HCT116 (cell line): ENCODE measurements around the gene LLGL2. TPM values are rescaled to one million over a fixed set of nuclear protein-coding genes. Genes with fewer than 3 reads are reported as not detected.

Experiments
- ATAC-seq: fragments of 200-7000 bp; cut with Tn5 transposase; 2 replicates; pipeline ENCODE4 v1.9.1; 2020; ENCODE audit warnings: mild to moderate bottlenecking, moderate library complexity
- BruUV-seq: library from RNA; stranded (reverse); fragments of 400-500 nt; replicated peaks from 2 replicates; lab custom pipeline; 2021; lab: Mats Ljungman, UMichigan
- CTCF ChIA-PET: fragments of 300-600 bp; sonication (Branson Sonifier 250); formaldehyde crosslinking; loops from one replicate; lab custom pipeline; 2021; ENCODE audit warnings: antibody characterized with exemption; lab: Charles Lee
- POLR2A ChIA-PET: fragments of 300-600, 350-600 bp; sonication (Branson Sonifier 250); formaldehyde crosslinking; loops from one replicate; lab custom pipeline; 2021; ENCODE audit warnings: antibody characterized with exemption; lab: Charles Lee
- RAD21 ChIA-PET, 2 experiments: fragments of 300-600 bp; sonication (Branson Sonifier 250); formaldehyde crosslinking; loops; one replicate each; lab custom pipeline; 2023; ENCODE audit warnings: low total read pairs in 2 of 2; ENCODE audit not compliant: uncharacterized antibody in 2 of 2, unreplicated experiment in 2 of 2, low non-redundant PET in 1 of 2; lab: Charles Lee
- DNase-seq: peaks from one replicate; pipeline ENCODE4 v3.0.0-alpha.2; 2010; ENCODE audit warnings: low read depth, low spot score
- H2AFZ ChIP-seq: fragments of 200-600 bp; shearing (Covaris generic), sonication (generic); 2 replicates; pipeline ENCODE4 v1.6.1; 2017; ENCODE audit warnings: low read depth, mixed run types, mixed read lengths, antibody characterized with exemption, low read length; ENCODE audit not compliant: poor library complexity, severe bottlenecking
- H3K27ac ChIP-seq: 2 replicates; pipeline ENCODE4 v1.5.1; 2012; ENCODE audit warnings: low read depth, low read length
- H3K27me3 ChIP-seq: fragments of 200-600 bp; sonication (generic); 2 replicates; pipeline ENCODE4 v1.6.1; 2016; ENCODE audit warnings: mixed run types, low read length, mixed read lengths; ENCODE audit not compliant: insufficient read depth
- H3K36me3 ChIP-seq, 2 experiments: fragments of 200-500 bp in 1 of 2; fragments of 200-600 bp in 1 of 2; sonication (Bioruptor generic) in 1 of 2; sonication (generic) in 1 of 2; 2 replicates each; pipeline versions ENCODE4 v1.5.1 to v1.6.1; 2014 to 2016; ENCODE audit warnings: low read length in 2 of 2, inconsistent platforms in 1 of 2, mixed read lengths in 1 of 2, mixed run types in 1 of 2; ENCODE audit not compliant: insufficient read depth in 2 of 2, control insufficient read depth in 1 of 2
- H3K4me1 ChIP-seq, 2 experiments: fragments of 200-600 bp in 1 of 2; sonication (generic) in 1 of 2; 2 replicates each; pipeline versions ENCODE4 v1.5.1 to v1.6.1; 2012 to 2017; ENCODE audit warnings: low read length in 2 of 2, inconsistent platforms in 1 of 2, mild to moderate bottlenecking in 1 of 2, mixed read lengths in 1 of 2, mixed run types in 1 of 2, moderate library complexity in 1 of 2; ENCODE audit not compliant: insufficient read depth in 2 of 2, control insufficient read depth in 1 of 2
- H3K4me2 ChIP-seq: fragments of 200-600 bp; sonication (generic); 2 replicates; pipeline ENCODE4 v1.6.1; 2017; ENCODE audit warnings: mixed run types, low read length, mixed read lengths
- H3K4me3 ChIP-seq, 2 experiments: fragments of 200-600 bp in 1 of 2; sonication (generic) in 1 of 2; replicated peaks in 1 of 2; 2 replicates each; pipeline ENCODE4 v1.5.1; 2011 to 2016; ENCODE audit warnings: low read length in 2 of 2, control low read depth in 1 of 2, low read depth in 1 of 2, mild to moderate bottlenecking in 1 of 2, mixed read lengths in 1 of 2, mixed run types in 1 of 2
- H3K79me2 ChIP-seq: fragments of 200-600 bp; sonication (generic); 2 replicates; pipeline ENCODE4 v1.6.1; 2017; ENCODE audit warnings: mild to moderate bottlenecking, mixed run types, low read length, moderate library complexity, mixed read lengths; ENCODE audit not compliant: insufficient read depth
- H3K9ac ChIP-seq: fragments of 200-600 bp; sonication (generic); 2 replicates; pipeline ENCODE4 v1.6.1; 2016; ENCODE audit warnings: low read length, mixed read lengths
- H3K9me2 ChIP-seq: fragments of 200-600 bp; sonication (generic), shearing (Covaris generic); 2 replicates; pipeline ENCODE4 v1.6.1; 2017; ENCODE audit warnings: mixed run types, mild to moderate bottlenecking, moderate library complexity; ENCODE audit not compliant: insufficient read depth
- H3K9me3 ChIP-seq, 2 experiments: fragments of 200-500 bp in 1 of 2; fragments of 200-600 bp in 1 of 2; sonication (Bioruptor generic) in 1 of 2; sonication (generic) in 1 of 2; 2 replicates each; pipeline ENCODE4 v1.6.1; 2014 to 2017; ENCODE audit warnings: low read length in 2 of 2, mixed read lengths in 2 of 2, inconsistent platforms in 1 of 2, low read depth in 1 of 2, mild to moderate bottlenecking in 1 of 2, mixed run types in 1 of 2, moderate library complexity in 1 of 2; ENCODE audit not compliant: control insufficient read depth in 1 of 2, insufficient read depth in 1 of 2
- H4K20me1 ChIP-seq: fragments of 200-600 bp; sonication (generic), shearing (Covaris generic); 2 replicates; pipeline ENCODE4 v1.6.1; 2017; ENCODE audit warnings: mixed run types, mild to moderate bottlenecking, moderate library complexity; ENCODE audit not compliant: insufficient read depth
- EZH2phosphoT487 ChIP-seq: fragments of 200-600 bp; IDR thresholded peaks from 2 replicates; pipeline ENCODE4 v1.6.1; 2018; ENCODE audit warnings: antibody characterized with exemption, borderline replicate concordance
- FOSL1 ChIP-seq: IDR thresholded peaks from 2 replicates; pipeline ENCODE4 v1.6.1; 2012; ENCODE audit warnings: low read depth
- JUND ChIP-seq: IDR thresholded peaks from 2 replicates; pipeline ENCODE4 v1.6.1; 2012
- POLR2A ChIP-seq: IDR thresholded peaks from 2 replicates; pipeline ENCODE4 v1.7.0; 2011; ENCODE audit warnings: borderline replicate concordance; ENCODE audit not compliant: insufficient read depth, insufficient read length; ENCODE audit errors: extremely low read depth
- SP1 ChIP-seq: IDR thresholded peaks from 2 replicates; pipeline ENCODE4 v1.6.1; 2012; ENCODE audit warnings: low read depth
- SRF ChIP-seq: IDR thresholded peaks from 2 replicates; pipeline ENCODE4 v1.6.1; 2012; ENCODE audit warnings: low read depth
- intact Hi-C: fragments of 100-400 bp; cut with micrococcal nuclease; formaldehyde crosslinking; loops from 2 replicates; pipeline ENCODE4 v1.10.0; 2022
- total RNA-seq: library from RNA; stranded (reverse); gene quantifications from one replicate; pipeline ENCODE4 v1.2.1, GENCODE V29; 2021; ENCODE audit not compliant: unreplicated experiment

Gene LLGL2
- total RNA-seq, 1 experiment from 2014 or later = 209 TPM

DNA sequence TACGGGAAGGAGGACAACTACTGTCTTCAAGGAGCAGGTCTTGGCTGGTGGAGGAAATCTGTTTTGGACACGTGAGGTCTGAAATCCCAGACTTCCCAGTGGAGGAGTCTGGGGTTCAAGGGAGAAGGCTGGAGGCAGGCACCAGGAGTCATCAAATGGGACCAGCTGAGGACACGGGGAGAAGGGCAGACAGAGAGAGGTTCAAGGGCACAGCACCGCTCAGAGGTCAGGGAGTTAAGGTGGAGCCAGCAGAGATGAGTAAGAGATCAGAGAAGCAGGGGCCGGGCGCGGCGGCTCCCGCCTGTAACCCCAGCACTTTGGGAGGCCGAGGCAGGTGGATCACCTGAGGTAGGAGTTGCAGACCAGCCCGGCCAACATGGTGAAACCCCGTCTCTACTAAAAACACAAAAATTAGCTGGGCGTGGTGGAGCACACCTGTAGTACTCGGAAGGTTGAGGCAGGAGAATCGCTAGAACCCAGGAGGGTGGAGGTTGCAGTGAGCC, 97.3 kb downstream of the LLGL2 start:
- H3K4me1 ChIP-seq = peaks cover 0 to 5% of the 10 kb centered on the region in 2 experiments; a peak in 1 of 4 replicates
- no peak for ATAC-seq
- no peak overlapping the region for H2AFZ ChIP-seq
- TF ChIP-seq EZH2phosphoT487 (no peak), SRF (no peak), SP1 (no peak), FOSL1 (no peak), POLR2A (no peak)
- TF ChIP-seq, all 23 proteins: peak for 0
- Histone ChIP-seq H3K4me2 (no peak overlapping the region), H3K27me3 (no peaks in the 10 kb centered on the region), H3K36me3 (no peaks in the 10 kb centered on the region), H3K9ac (no peak overlapping the region), H3K27ac (no peak overlapping the region), H3K79me2 (no peaks in the 10 kb centered on the region), H3K9me2 (no peaks in the 10 kb centered on the region), H4K20me1 (no peaks in the 10 kb centered on the region), H3K9me3 (no peaks in the 10 kb centered on the region), H3K4me3 (no peak overlapping the region)
- BruUV-seq = no TSS peak
- CTCF ChIA-PET = interaction anchor here (1.1 to 6.9 kb wide), 3 partner anchors 10 to 125 kb away, joined by 3 to 63 read pairs (median 7); partner anchors contain the start of gene SMIM5
- POLR2A ChIA-PET = no interaction called here
- RAD21 ChIA-PET = no interaction called here
- intact Hi-C loops = no loop called here
- no peak for DNase-seq

- POLR2A ChIA-PET = no interaction called here
Measured at GRCh38 chr17:75623386-75623785, 97.9 kb downstream of the LLGL2 start.

More at GRCh38 chr17:75623386-75623785, 97.9 kb downstream of the LLGL2 start:
- H2AFZ ChIP-seq = no peak overlapping the region
- CTCF ChIA-PET = interaction anchor here (1.1 to 6.9 kb wide), 2 partner anchors 10 to 22 kb away, joined by 3 to 63 read pairs; partner anchors contain the start of gene SMIM5
- no peak for ATAC-seq
- H3K36me3 ChIP-seq = no peaks in the 10 kb centered on the region
- H3K79me2 ChIP-seq = no peaks in the 10 kb centered on the region
- no peaks in the 10 kb centered on the region for H3K9me3 ChIP-seq
- no peak overlapping the region for H3K4me3 ChIP-seq
- H3K9ac ChIP-seq = no peak overlapping the region
- no peak overlapping the region for H3K27ac ChIP-seq
- no peak overlapping the region for H3K4me2 ChIP-seq
- DNase-seq = no peak
- TF ChIP-seq JUND = no peak
- TF ChIP-seq, all 23 proteins: peak for 0
- RAD21 ChIA-PET = no interaction called here
- Histone ChIP-seq H3K9me2 (no peaks in the 10 kb centered on the region), H3K4me1 (peaks cover 0 to 5% of the 10 kb centered on the region in 2 experiments; a peak in 1 of 4 replicates), H4K20me1 (no peaks in the 10 kb centered on the region), H3K27me3 (no peaks in the 10 kb centered on the region)
- intact Hi-C loops = no loop called here
- no TSS peak for BruUV-seq
